ENCODE measurements around the gene CENPQ.

Gene CENPQ

GRCh38 chr6:49504666-49505065 lies 41.5 kb downstream of the CENPQ start:
- H3K4me2 ChIP-seq (ENCODE audit: insufficient read depth, low read length), result no peak overlapping the region
- H3K4me1 ChIP-seq (ENCODE audit: insufficient read depth, low read length), result no peaks in the 10 kb centered on the region
- ATAC-seq (ENCODE audit: insufficient read depth, low read depth) (no peak), DNase-seq (no peak)
- H2AFZ ChIP-seq (ENCODE audit: low read depth, low read length), result no peak overlapping the region
- no peaks in the 10 kb centered on the region for H3K9me3 ChIP-seq (ENCODE audit: insufficient read depth, low read length, severe bottlenecking)
- H3K27ac ChIP-seq (ENCODE audit: low read length), result no peak overlapping the region
- H3K27me3 ChIP-seq (ENCODE audit: insufficient read depth, low read length, poor library complexity), result no peaks in the 10 kb centered on the region
- H4K20me1 ChIP-seq (ENCODE audit: insufficient read depth, low read length), result no peaks in the 10 kb centered on the region
- H3K4me3 ChIP-seq (ENCODE audit: low read depth in 1 of 2, low read length in 2 of 2), result no peak overlapping the region
- no peaks in the 10 kb centered on the region for H3K36me3 ChIP-seq (ENCODE audit: insufficient read depth, low read length)
- H3K9ac ChIP-seq (ENCODE audit: low read depth, low read length), result no peak overlapping the region
- no peak for TF ChIP-seq CTCF (IDR thresholded peaks at IDR 0.05; ENCODE audit: borderline replicate concordance, extremely low read depth, low read length, poor library complexity, severe bottlenecking)
- no peaks in the 10 kb centered on the region for H3K79me2 ChIP-seq (ENCODE audit: insufficient read depth, low read length)

GRCh38 chr6:49506569-49507111 lies 43.5 kb downstream of the CENPQ start:
- H3K79me2 ChIP-seq (ENCODE audit: insufficient read depth, low read length), result no peaks in the 10 kb centered on the region
- H3K4me3 ChIP-seq (ENCODE audit: low read depth in 1 of 2, low read length in 2 of 2), result no peak overlapping the region
- DNase-seq, result no peak
- H3K27me3 ChIP-seq (ENCODE audit: insufficient read depth, low read length, poor library complexity), result no peaks in the 10 kb centered on the region
- TF ChIP-seq EZH2 (IDR thresholded peaks at IDR 0.05; ENCODE audit: borderline replicate concordance, low read depth, low read length, severe bottlenecking), result no peak
- H3K9me3 ChIP-seq (ENCODE audit: insufficient read depth, low read length, severe bottlenecking), result no peaks in the 10 kb centered on the region
- H2AFZ ChIP-seq (ENCODE audit: low read depth, low read length), result no peak overlapping the region
- no peaks in the 10 kb centered on the region for H4K20me1 ChIP-seq (ENCODE audit: insufficient read depth, low read length)
- H3K36me3 ChIP-seq (ENCODE audit: insufficient read depth, low read length), result no peaks in the 10 kb centered on the region
- no peak overlapping the region for H3K27ac ChIP-seq (ENCODE audit: low read length)
- H3K4me1 ChIP-seq (ENCODE audit: insufficient read depth, low read length), result no peaks in the 10 kb centered on the region
- ATAC-seq (ENCODE audit: insufficient read depth, low read depth), result no peak
- no peak overlapping the region for H3K4me2 ChIP-seq (ENCODE audit: insufficient read depth, low read length)
- no peak overlapping the region for H3K9ac ChIP-seq (ENCODE audit: low read depth, low read length)

- DNase-seq (no peak), ATAC-seq (ENCODE audit: insufficient read depth, low read depth) (no peak)
- Histone ChIP-seq H3K27ac (ENCODE audit: low read length) (no peak overlapping the region), H2AFZ (ENCODE audit: low read depth, low read length) (no peak overlapping the region), H3K27me3 (ENCODE audit: insufficient read depth, low read length, poor library complexity) (peaks cover 3% of the 10 kb centered on the region), H3K36me3 (ENCODE audit: insufficient read depth, low read length) (no peaks in the 10 kb centered on the region), H4K20me1 (ENCODE audit: insufficient read depth, low read length) (no peaks in the 10 kb centered on the region), H3K4me1 (ENCODE audit: insufficient read depth, low read length) (no peaks in the 10 kb centered on the region), H3K4me3 (ENCODE audit: low read depth in 1 of 2, low read length in 2 of 2) (no peak overlapping the region), H3K4me2 (ENCODE audit: insufficient read depth, low read length) (no peak overlapping the region), H3K9me3 (ENCODE audit: insufficient read depth, low read length, severe bottlenecking) (no peaks in the 10 kb centered on the region), H3K79me2 (ENCODE audit: insufficient read depth, low read length) (no peaks in the 10 kb centered on the region), H3K9ac (ENCODE audit: low read depth, low read length) (no peak overlapping the region)
- TF ChIP-seq EZH2 (IDR thresholded peaks at IDR 0.05; ENCODE audit: borderline replicate concordance, low read depth, low read length, severe bottlenecking), result no peak
- no peak for TF ChIP-seq CTCF (IDR thresholded peaks at IDR 0.05; ENCODE audit: borderline replicate concordance, extremely low read depth, low read length, poor library complexity, severe bottlenecking)
These were observed 46.2 kb downstream of the CENPQ start for GRCh38 chr6:49509342-49509741.

- no peak for ATAC-seq (ENCODE audit: insufficient read depth, low read depth)
- Histone ChIP-seq H3K27ac (ENCODE audit: low read length) (no peak overlapping the region), H3K4me3 (ENCODE audit: low read depth in 1 of 2, low read length in 2 of 2) (no peak overlapping the region), H3K4me2 (ENCODE audit: insufficient read depth, low read length) (no peak overlapping the region), H3K4me1 (ENCODE audit: insufficient read depth, low read length) (no peaks in the 10 kb centered on the region), H3K36me3 (ENCODE audit: insufficient read depth, low read length) (no peaks in the 10 kb centered on the region), H3K9me3 (ENCODE audit: insufficient read depth, low read length, severe bottlenecking) (no peaks in the 10 kb centered on the region), H2AFZ (ENCODE audit: low read depth, low read length) (no peak overlapping the region), H3K9ac (ENCODE audit: low read depth, low read length) (no peak overlapping the region), H3K79me2 (ENCODE audit: insufficient read depth, low read length) (no peaks in the 10 kb centered on the region), H3K27me3 (ENCODE audit: insufficient read depth, low read length, poor library complexity) (peaks cover 3% of the 10 kb centered on the region), H4K20me1 (ENCODE audit: insufficient read depth, low read length) (no peaks in the 10 kb centered on the region)
- no peak for TF ChIP-seq CTCF (IDR thresholded peaks at IDR 0.05; ENCODE audit: borderline replicate concordance, extremely low read depth, low read length, poor library complexity, severe bottlenecking)
- no peak for TF ChIP-seq EZH2 (IDR thresholded peaks at IDR 0.05; ENCODE audit: borderline replicate concordance, low read depth, low read length, severe bottlenecking)
- no peak for DNase-seq
These were observed 50.2 kb downstream of the CENPQ start for GRCh38 chr6:49513153-49513989.

Data from DND-41 (cell line).